Natural killer cell (primary cell): ENCODE measurements around the gene SLC38A2. TPM values are rescaled to one million over a fixed set of nuclear protein-coding genes. Genes with fewer than 3 reads are reported as not detected.

Source experiments
- ATAC-seq, 3 donors: fragments of 150-1000 bp in 2 of 3; fragments of 200-7000 bp in 1 of 3; cut with Tn5 transposase; 1 replicate in 1 of 3; 2 replicates in 2 of 3; pipeline ENCODE4 v1.10.0; 2021; ENCODE audit warnings: mild to moderate bottlenecking in 2 of 3, moderate library complexity in 2 of 3
- DNase-seq, 2 donors: peaks; one replicate each; pipeline versions ENCODE4 v3.0.0 to v3.0.0-alpha.2; 2013 to 2021; ENCODE audit warnings: mixed read lengths in 1 of 2
- H3K27ac ChIP-seq: one replicate; pipeline ENCODE4 v1.5.1; 2013; ENCODE audit warnings: mild to moderate bottlenecking, low read length
- H3K27me3 ChIP-seq: one replicate; pipeline ENCODE4 v1.6.1; 2013; ENCODE audit warnings: low read length; ENCODE audit not compliant: control insufficient read depth, insufficient read depth
- H3K36me3 ChIP-seq: one replicate; pipeline ENCODE4 v1.6.1; 2013; ENCODE audit warnings: low read length; ENCODE audit not compliant: control insufficient read depth, insufficient read depth
- H3K4me1 ChIP-seq: one replicate; pipeline ENCODE4 v1.6.1; 2013; ENCODE audit warnings: low read length; ENCODE audit not compliant: control insufficient read depth, insufficient read depth
- H3K4me3 ChIP-seq: one replicate; pipeline ENCODE4 v1.5.1; 2013; ENCODE audit warnings: low read length
- H3K9me3 ChIP-seq: one replicate; pipeline ENCODE4 v1.6.1; 2013; ENCODE audit warnings: low read length; ENCODE audit not compliant: control insufficient read depth, insufficient read depth
- H3K27ac Mint-ChIP-seq, 2 donors: one replicate each; pipeline ENCODE4 v1.8.0; 2022; ENCODE audit warnings: mild to moderate bottlenecking in 2 of 2, mixed read lengths in 2 of 2, moderate library complexity in 1 of 2
- H3K27me3 Mint-ChIP-seq, 2 donors: one replicate each; pipeline ENCODE4 v1.8.0; 2022; ENCODE audit warnings: low read depth in 2 of 2, mixed read lengths in 2 of 2
- H3K36me3 Mint-ChIP-seq: one replicate; pipeline ENCODE4 v1.8.0; 2022; ENCODE audit warnings: mixed read lengths
- H3K4me1 Mint-ChIP-seq, 2 donors: one replicate each; pipeline ENCODE4 v1.8.0; 2022; ENCODE audit warnings: mixed read lengths in 2 of 2
- H3K4me3 Mint-ChIP-seq: one replicate; pipeline ENCODE4 v1.8.0; 2022; ENCODE audit warnings: mild to moderate bottlenecking, moderate library complexity, mixed read lengths
- H3K9me3 Mint-ChIP-seq, 2 donors: one replicate each; pipeline ENCODE4 v1.8.0; 2022; ENCODE audit warnings: mixed read lengths in 2 of 2
- CTCF ChIP-seq: fragments of 200-600 bp; IDR thresholded peaks from one replicate; pipeline ENCODE4 v1.8.0; 2022; ENCODE audit warnings: antibody characterized with exemption
- WGBS: methylation state at CpG from one replicate; pipeline ENCODE4 v1.1.7; 2013; ENCODE audit warnings: missing lambda C conversion rate; ENCODE audit not compliant: insufficient coverage; 5-methylcytosine and 5-hydroxymethylcytosine counted together
- intact Hi-C: fragments of 100-400 bp; cut with micrococcal nuclease; formaldehyde crosslinking; loops from one replicate; pipeline ENCODE4 v1.14.2; 2022
- total RNA-seq, 4 donors: library from RNA; stranded (reverse); fragments of 120-200 nt in 1 of 4; gene quantifications; one replicate each; pipeline versions ENCODE4 v1.2.3 to v1.2.4, GENCODE V29; 2013 to 2022

SLC38A2 gene
- total RNA-seq, 3 donors from 2014 or later (not counting 1 experiment from before 2014, with no cell fraction given), result 131 to 241 (median 167) TPM

- Histone ChIP-seq H3K9me3 (no peaks in the 10 kb centered on the region), H3K4me3 (peak overlapping the region; percentile 96), H3K4me1 (peaks cover 25% of the 10 kb centered on the region), H3K36me3 (no peaks in the 10 kb centered on the region), H3K27me3 (no peaks in the 10 kb centered on the region), H3K27ac (peak overlapping the region; percentile 97)
- peaks cover 28 to 31% of the 10 kb centered on the region in 2 donors for H3K4me1 Mint-ChIP-seq
- no peaks in the 10 kb centered on the region for H3K27me3 Mint-ChIP-seq
- no peak for TF ChIP-seq CTCF
- H3K4me3 Mint-ChIP-seq, result peak overlapping the region; percentile 90
- peak overlapping the region; percentile 91 to 96 for H3K27ac Mint-ChIP-seq
- WGBS, result 61% methylated on average over 15 of the region's 16 CpGs
- DNase-seq, result no peak
- H3K36me3 Mint-ChIP-seq, result no peaks in the 10 kb centered on the region
- no peak for ATAC-seq
- no peaks in the 10 kb centered on the region for H3K9me3 Mint-ChIP-seq
- intact Hi-C loops, result no loop called here
Observed at GRCh38 chr12:46382408-46382963, 9.9 kb upstream of the SLC38A2 start.

- Histone ChIP-seq H3K4me3 (no peak overlapping the region), H3K9me3 (no peaks in the 10 kb centered on the region), H3K36me3 (no peaks in the 10 kb centered on the region), H3K27me3 (no peaks in the 10 kb centered on the region), H3K27ac (no peak overlapping the region), H3K4me1 (peaks cover 17% of the 10 kb centered on the region)
- H3K4me1 Mint-ChIP-seq, result peaks cover 21 to 22% of the 10 kb centered on the region in 2 donors
- TF ChIP-seq CTCF, result no peak
- DNase-seq (no peak), ATAC-seq (no peak)
- H3K36me3 Mint-ChIP-seq, result no peaks in the 10 kb centered on the region
- no peaks in the 10 kb centered on the region for H3K9me3 Mint-ChIP-seq
- intact Hi-C loops, result no loop called here
- no peak overlapping the region for H3K4me3 Mint-ChIP-seq
- no peaks in the 10 kb centered on the region for H3K27me3 Mint-ChIP-seq
- H3K27ac Mint-ChIP-seq, result no peak overlapping the region
- 100% methylated on average over 1 of the region's 1 CpG for WGBS
Observed at GRCh38 chr12:46380881-46381280, 8.3 kb upstream of the SLC38A2 start.

GRCh38 chr12:46380022-46380796 is 7.6 kb upstream of the SLC38A2 start:
- Histone ChIP-seq H3K36me3 (no peaks in the 10 kb centered on the region), H3K27ac (no peak overlapping the region), H3K9me3 (no peaks in the 10 kb centered on the region), H3K27me3 (no peaks in the 10 kb centered on the region), H3K4me1 (peaks cover 14% of the 10 kb centered on the region), H3K4me3 (no peak overlapping the region)
- intact Hi-C loops, result no loop called here
- no peak overlapping the region for H3K27ac Mint-ChIP-seq
- no peak overlapping the region for H3K4me3 Mint-ChIP-seq
- H3K4me1 Mint-ChIP-seq, result peaks cover 19 to 22% of the 10 kb centered on the region in 2 donors
- no peak for TF ChIP-seq CTCF
- H3K27me3 Mint-ChIP-seq, result no peaks in the 10 kb centered on the region
- no peaks in the 10 kb centered on the region for H3K9me3 Mint-ChIP-seq
- H3K36me3 Mint-ChIP-seq, result no peaks in the 10 kb centered on the region
- WGBS, result 100% methylated on average over 3 of the region's 3 CpGs
- DNase-seq (no peak), ATAC-seq (no peak)
